ENCODE data around the gene FRMPD4.

FRMPD4 gene

GRCh38 chrX:12372111-12372510, 233.8 kb downstream of the FRMPD4 start:
- no peaks in the 10 kb centered on the region for H3K4me1 ChIP-seq (ENCODE audit: insufficient read depth, low read length)
- no peak overlapping the region for H3K9ac ChIP-seq (ENCODE audit: low read length)
- no peaks in the 10 kb centered on the region for H3K36me3 ChIP-seq (ENCODE audit: insufficient read depth, low read length)
- no peak overlapping the region for H3K4me3 ChIP-seq (ENCODE audit: low read depth in 1 of 2, low read length in 2 of 2)
- H3K27me3 ChIP-seq (ENCODE audit: control insufficient read depth in 1 of 2, insufficient read depth in 2 of 2, low read length in 2 of 2) = no peaks in the 10 kb centered on the region
- H3K27ac ChIP-seq (ENCODE audit: low read depth, low read length) = no peak overlapping the region
- no peaks in the 10 kb centered on the region for H3K9me3 ChIP-seq (ENCODE audit: low read length)

GRCh38 chrX:12374286-12374685, 236.0 kb downstream of the FRMPD4 start:
- Histone ChIP-seq H3K27me3 (ENCODE audit: control insufficient read depth in 1 of 2, insufficient read depth in 2 of 2, low read length in 2 of 2) (peaks cover 0 to 3% of the 10 kb centered on the region in 2 donors), H3K36me3 (ENCODE audit: insufficient read depth, low read length) (no peaks in the 10 kb centered on the region), H3K4me1 (ENCODE audit: insufficient read depth, low read length) (no peaks in the 10 kb centered on the region), H3K27ac (ENCODE audit: low read depth, low read length) (no peak overlapping the region), H3K9me3 (ENCODE audit: low read length) (no peaks in the 10 kb centered on the region), H3K4me3 (ENCODE audit: low read depth in 1 of 2, low read length in 2 of 2) (no peak overlapping the region), H3K9ac (ENCODE audit: low read length) (no peak overlapping the region)

- Histone ChIP-seq H3K27me3 (ENCODE audit: control insufficient read depth in 1 of 2, insufficient read depth in 2 of 2, low read length in 2 of 2) (peaks cover 0 to 3% of the 10 kb centered on the region in 2 donors), H3K4me3 (ENCODE audit: low read depth in 1 of 2, low read length in 2 of 2) (no peak overlapping the region), H3K9ac (ENCODE audit: low read length) (no peak overlapping the region), H3K9me3 (ENCODE audit: low read length) (no peaks in the 10 kb centered on the region), H3K27ac (ENCODE audit: low read depth, low read length) (no peak overlapping the region), H3K4me1 (ENCODE audit: insufficient read depth, low read length) (no peaks in the 10 kb centered on the region), H3K36me3 (ENCODE audit: insufficient read depth, low read length) (no peaks in the 10 kb centered on the region)
Measured at GRCh38 chrX:12378253-12378652, 240.0 kb downstream of the FRMPD4 start.

- Histone ChIP-seq H3K9me3 (ENCODE audit: low read length) (no peaks in the 10 kb centered on the region), H3K27me3 (ENCODE audit: control insufficient read depth in 1 of 2, insufficient read depth in 2 of 2, low read length in 2 of 2) (peaks cover 0 to 3% of the 10 kb centered on the region in 2 donors), H3K4me3 (ENCODE audit: low read depth in 1 of 2, low read length in 2 of 2) (no peak overlapping the region), H3K36me3 (ENCODE audit: insufficient read depth, low read length) (no peaks in the 10 kb centered on the region), H3K9ac (ENCODE audit: low read length) (no peak overlapping the region), H3K27ac (ENCODE audit: low read depth, low read length) (no peak overlapping the region), H3K4me1 (ENCODE audit: insufficient read depth, low read length) (no peaks in the 10 kb centered on the region)
Measured at GRCh38 chrX:12378706-12379105, 240.4 kb downstream of the FRMPD4 start.

GRCh38 chrX:12379671-12380070, 241.4 kb downstream of the FRMPD4 start:
- H3K9me3 ChIP-seq (ENCODE audit: low read length) = no peaks in the 10 kb centered on the region
- H3K4me1 ChIP-seq (ENCODE audit: insufficient read depth, low read length) = no peaks in the 10 kb centered on the region
- H3K27ac ChIP-seq (ENCODE audit: low read depth, low read length) = no peak overlapping the region
- H3K4me3 ChIP-seq (ENCODE audit: low read depth in 1 of 2, low read length in 2 of 2) = no peak overlapping the region
- no peaks in the 10 kb centered on the region for H3K36me3 ChIP-seq (ENCODE audit: insufficient read depth, low read length)
- peaks cover 0 to 3% of the 10 kb centered on the region in 2 donors for H3K27me3 ChIP-seq (ENCODE audit: control insufficient read depth in 1 of 2, insufficient read depth in 2 of 2, low read length in 2 of 2)
- no peak overlapping the region for H3K9ac ChIP-seq (ENCODE audit: low read length)

- no peak overlapping the region for H3K27ac ChIP-seq (ENCODE audit: low read depth, low read length)
- H3K4me3 ChIP-seq (ENCODE audit: low read depth in 1 of 2, low read length in 2 of 2) = no peak overlapping the region
- H3K27me3 ChIP-seq (ENCODE audit: control insufficient read depth in 1 of 2, insufficient read depth in 2 of 2, low read length in 2 of 2) = no peaks in the 10 kb centered on the region
- H3K9ac ChIP-seq (ENCODE audit: low read length) = no peak overlapping the region
- H3K4me1 ChIP-seq (ENCODE audit: insufficient read depth, low read length) = no peaks in the 10 kb centered on the region
- no peaks in the 10 kb centered on the region for H3K36me3 ChIP-seq (ENCODE audit: insufficient read depth, low read length)
- no peaks in the 10 kb centered on the region for H3K9me3 ChIP-seq (ENCODE audit: low read length)
Measured at GRCh38 chrX:12383196-12383595, 244.9 kb downstream of the FRMPD4 start.

GRCh38 chrX:12390301-12390700, 252.0 kb downstream of the FRMPD4 start:
- no peaks in the 10 kb centered on the region for H3K27me3 ChIP-seq (ENCODE audit: control insufficient read depth in 1 of 2, insufficient read depth in 2 of 2, low read length in 2 of 2)
- H3K9ac ChIP-seq (ENCODE audit: low read length) = no peak overlapping the region
- no peaks in the 10 kb centered on the region for H3K36me3 ChIP-seq (ENCODE audit: insufficient read depth, low read length)
- no peaks in the 10 kb centered on the region for H3K4me1 ChIP-seq (ENCODE audit: insufficient read depth, low read length)
- H3K27ac ChIP-seq (ENCODE audit: low read depth, low read length) = no peak overlapping the region
- no peak overlapping the region for H3K4me3 ChIP-seq (ENCODE audit: low read depth in 1 of 2, low read length in 2 of 2)
- no peaks in the 10 kb centered on the region for H3K9me3 ChIP-seq (ENCODE audit: low read length)

GRCh38 chrX:12396584-12396983, 258.3 kb downstream of the FRMPD4 start:
- Histone ChIP-seq H3K9ac (ENCODE audit: low read length) (no peak overlapping the region), H3K4me3 (ENCODE audit: low read depth in 1 of 2, low read length in 2 of 2) (no peak overlapping the region), H3K4me1 (ENCODE audit: insufficient read depth, low read length) (no peaks in the 10 kb centered on the region), H3K27me3 (ENCODE audit: control insufficient read depth in 1 of 2, insufficient read depth in 2 of 2, low read length in 2 of 2) (no peaks in the 10 kb centered on the region), H3K36me3 (ENCODE audit: insufficient read depth, low read length) (no peaks in the 10 kb centered on the region), H3K9me3 (ENCODE audit: low read length) (no peaks in the 10 kb centered on the region), H3K27ac (ENCODE audit: low read depth, low read length) (no peak overlapping the region)

- Histone ChIP-seq H3K36me3 (ENCODE audit: insufficient read depth, low read length) (no peaks in the 10 kb centered on the region), H3K27me3 (ENCODE audit: control insufficient read depth in 1 of 2, insufficient read depth in 2 of 2, low read length in 2 of 2) (no peaks in the 10 kb centered on the region), H3K9me3 (ENCODE audit: low read length) (no peaks in the 10 kb centered on the region), H3K4me3 (ENCODE audit: low read depth in 1 of 2, low read length in 2 of 2) (no peak overlapping the region), H3K27ac (ENCODE audit: low read depth, low read length) (no peak overlapping the region), H3K4me1 (ENCODE audit: insufficient read depth, low read length) (no peaks in the 10 kb centered on the region), H3K9ac (ENCODE audit: low read length) (no peak overlapping the region)
Measured at GRCh38 chrX:12400218-12400617, 261.9 kb downstream of the FRMPD4 start.

GRCh38 chrX:12401252-12401651, 263.0 kb downstream of the FRMPD4 start:
- Histone ChIP-seq H3K27ac (ENCODE audit: low read depth, low read length) (no peak overlapping the region), H3K4me1 (ENCODE audit: insufficient read depth, low read length) (no peaks in the 10 kb centered on the region), H3K27me3 (ENCODE audit: control insufficient read depth in 1 of 2, insufficient read depth in 2 of 2, low read length in 2 of 2) (no peaks in the 10 kb centered on the region), H3K9me3 (ENCODE audit: low read length) (no peaks in the 10 kb centered on the region), H3K36me3 (ENCODE audit: insufficient read depth, low read length) (no peaks in the 10 kb centered on the region), H3K4me3 (ENCODE audit: low read depth in 1 of 2, low read length in 2 of 2) (no peak overlapping the region), H3K9ac (ENCODE audit: low read length) (no peak overlapping the region)

GRCh38 chrX:12403474-12404082, 265.3 kb downstream of the FRMPD4 start:
- no peaks in the 10 kb centered on the region for H3K27me3 ChIP-seq (ENCODE audit: control insufficient read depth in 1 of 2, insufficient read depth in 2 of 2, low read length in 2 of 2)
- H3K4me3 ChIP-seq (ENCODE audit: low read depth in 1 of 2, low read length in 2 of 2) = no peak overlapping the region
- H3K4me1 ChIP-seq (ENCODE audit: insufficient read depth, low read length) = no peaks in the 10 kb centered on the region
- H3K36me3 ChIP-seq (ENCODE audit: insufficient read depth, low read length) = no peaks in the 10 kb centered on the region
- no peak overlapping the region for H3K27ac ChIP-seq (ENCODE audit: low read depth, low read length)
- no peaks in the 10 kb centered on the region for H3K9me3 ChIP-seq (ENCODE audit: low read length)
- H3K9ac ChIP-seq (ENCODE audit: low read length) = no peak overlapping the region

- Histone ChIP-seq H3K9me3 (ENCODE audit: low read length) (no peaks in the 10 kb centered on the region), H3K36me3 (ENCODE audit: insufficient read depth, low read length) (no peaks in the 10 kb centered on the region), H3K27ac (ENCODE audit: low read depth, low read length) (no peak overlapping the region), H3K4me3 (ENCODE audit: low read depth in 1 of 2, low read length in 2 of 2) (no peak overlapping the region), H3K27me3 (ENCODE audit: control insufficient read depth in 1 of 2, insufficient read depth in 2 of 2, low read length in 2 of 2) (no peaks in the 10 kb centered on the region), H3K4me1 (ENCODE audit: insufficient read depth, low read length) (no peaks in the 10 kb centered on the region), H3K9ac (ENCODE audit: low read length) (no peak overlapping the region)
Measured at GRCh38 chrX:12405306-12405705, 267.0 kb downstream of the FRMPD4 start.

Measured in muscle layer of colon (tissue), 2 donors.